RWPE1 (cell line): ENCODE results near the gene PLCH2.

Experiments
- CTCF ChIA-PET: fragments of 350-600 bp; sonication (Branson Sonifier 250); formaldehyde crosslinking; extraction: SDS; loops from one replicate; lab custom pipeline; 2021; lab: Yijun Ruan, JAX
- POLR2A ChIA-PET: fragments of 400-600 bp; formaldehyde crosslinking; extraction: SDS; loops from one replicate; lab custom pipeline; 2020; ENCODE audit warnings: antibody characterized with exemption; ENCODE audit not compliant: low non-redundant PET; lab: Yijun Ruan, JAX
- DNase-seq: peaks from one replicate; pipeline ENCODE4 v3.0.0; 2012; ENCODE audit warnings: low spot score
- H3K27ac ChIP-seq: fragments of 450-650 bp; 2 replicates; pipeline ENCODE4 v1.5.1; 2017
- CTCF ChIP-seq: fragments of 450-650 bp; conservative IDR thresholded peaks from 2 replicates; pipeline ENCODE4 v1.5.1; 2017; ENCODE audit warnings: low read depth, mild to moderate bottlenecking

PLCH2 gene

GRCh38 chr1:2460996-2461751 lies 14.9 kb upstream of the PLCH2 start:
- no peak for TF ChIP-seq CTCF

DNA sequence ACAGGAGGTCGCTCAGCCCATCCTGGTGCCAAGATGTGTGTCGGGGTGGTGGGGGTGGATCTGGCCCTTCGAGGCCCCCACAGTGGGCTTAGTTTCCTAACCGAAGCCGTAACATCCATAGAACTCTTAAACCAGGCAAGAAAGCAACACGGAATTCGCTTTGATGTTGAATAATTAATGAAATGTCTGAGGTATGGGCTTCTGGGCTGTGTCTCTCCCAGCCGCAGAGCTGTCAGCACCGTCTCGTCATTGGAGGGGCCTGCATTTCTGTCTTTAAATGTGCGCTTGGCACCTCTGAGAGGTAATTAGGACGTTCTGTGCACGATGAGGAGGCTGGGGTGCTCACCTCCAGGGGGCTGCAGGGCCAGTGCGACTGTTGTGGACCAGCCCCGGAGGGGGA lies 13.3 kb upstream of the PLCH2 start:
- H3K27ac ChIP-seq, result no peak overlapping the region
- CTCF ChIA-PET, result no interaction called here
- no peak for DNase-seq
- POLR2A ChIA-PET, result no interaction called here
- no peak for TF ChIP-seq CTCF

More at GRCh38 chr1:2460996-2461751, 14.9 kb upstream of the PLCH2 start:
- POLR2A ChIA-PET, result no interaction called here
- CTCF ChIA-PET, result interaction anchor here (0.7 kb wide), 1 partner anchor 9 kb away, joined by 3 read pairs; no protein-coding TSS in a partner anchor
- DNase-seq, result no peak
- H3K27ac ChIP-seq, result peak overlapping the region; percentile 53

GRCh38 chr1:2463396-2463795 lies 12.7 kb upstream of the PLCH2 start:
- POLR2A ChIA-PET, result no interaction called here
- H3K27ac ChIP-seq, result peak overlapping the region; percentile 74
- CTCF ChIA-PET, result no interaction called here
- no peak for DNase-seq
- TF ChIP-seq CTCF, result no peak

DNA sequence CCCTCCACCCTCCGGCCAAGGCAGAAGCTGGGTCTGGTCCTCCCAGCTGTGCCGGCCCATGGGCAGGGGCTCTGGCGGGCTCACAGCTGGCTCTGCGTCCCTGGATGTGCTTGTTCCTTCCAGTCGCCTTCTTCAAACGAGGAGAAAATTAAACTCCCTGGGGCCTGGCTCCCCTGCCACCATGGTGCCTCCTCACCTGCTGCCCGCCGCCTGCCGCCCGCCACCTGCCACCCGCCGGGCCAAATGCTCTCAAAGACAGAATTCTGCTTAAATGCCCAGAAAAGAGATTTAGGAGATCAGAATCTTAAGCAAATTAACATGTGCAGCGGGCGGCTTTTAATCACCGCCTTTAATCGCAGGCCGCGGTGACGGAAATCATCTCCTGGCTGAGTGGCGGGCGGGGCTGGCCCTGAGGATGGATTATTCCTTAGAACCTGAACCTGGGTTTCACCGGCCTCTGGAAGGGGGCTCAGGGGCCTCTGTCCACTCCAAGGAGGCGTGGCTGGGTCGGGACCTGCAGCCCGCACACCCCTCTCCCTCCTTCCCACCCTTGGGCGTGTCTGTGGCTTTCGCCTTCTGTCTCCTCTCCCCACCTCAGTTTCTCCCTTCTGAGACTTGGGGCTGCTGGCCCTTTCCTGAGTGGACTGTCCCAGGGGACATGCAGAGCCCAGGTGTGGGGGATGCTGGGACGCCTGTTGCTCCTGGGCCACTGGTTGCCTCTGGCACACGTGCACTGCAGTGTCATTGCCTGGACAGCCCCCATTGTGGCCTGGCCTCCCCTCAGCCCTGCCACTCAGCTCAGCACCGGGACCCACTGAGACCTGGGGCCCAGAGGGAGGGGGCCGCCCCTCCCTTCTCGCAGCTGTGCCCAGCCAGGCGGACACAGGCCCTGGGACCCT lies 10.5 kb upstream of the PLCH2 start:
- no peak for TF ChIP-seq CTCF
- ChIA-PET CTCF (interaction anchor here (0.7 kb wide), 1 partner anchor 69 kb away, joined by 4 read pairs; no protein-coding TSS in a partner anchor), POLR2A (no interaction called here)
- peak overlapping the region; percentile 74 for H3K27ac ChIP-seq
- DNase-seq, result no peak

DNA sequence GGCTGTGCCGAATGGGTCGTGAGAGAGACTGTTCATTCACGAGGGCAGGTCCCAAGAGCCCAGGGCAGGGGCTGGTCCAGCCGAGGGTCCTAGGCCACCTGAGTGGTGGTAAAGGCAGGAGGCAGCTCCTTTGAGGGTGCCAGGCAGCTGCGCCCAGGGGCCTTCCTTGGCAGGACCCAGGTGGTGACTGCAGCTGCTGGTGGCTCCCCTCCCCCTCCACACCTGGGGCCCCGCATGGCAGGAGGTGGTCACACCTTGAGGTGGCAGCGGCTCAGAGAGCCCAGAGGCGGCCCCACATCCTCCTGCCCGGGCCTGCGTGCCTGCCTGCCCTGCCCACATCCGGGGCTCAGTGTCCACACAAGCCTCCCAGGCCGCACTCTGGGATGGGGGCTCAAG lies 9.8 kb upstream of the PLCH2 start:
- POLR2A ChIA-PET, result interaction anchor here (0.6 kb wide), 1 partner anchor 9 kb away, joined by 3 read pairs; no protein-coding TSS in a partner anchor
- DNase-seq, result no peak

More for the DNA sequence above, 9.8 kb upstream of the PLCH2 start:
- no peak for TF ChIP-seq CTCF
- CTCF ChIA-PET, result interaction anchor here (0.5 to 1.0 kb wide), 3 partner anchors 35 to 69 kb away, joined by 4 to 5 read pairs (median 4); no protein-coding TSS in a partner anchor
- peak overlapping the region; percentile 74 for H3K27ac ChIP-seq
